Measurements from ENCODE around the gene ENDOG. TPM values are rescaled to one million over a fixed set of nuclear protein-coding genes. Genes with fewer than 3 reads are reported as not detected.
"Not testable (repeated sequence)": the region's sequence is repeated elsewhere in the genome, so short reads cannot be mapped to it uniquely, and the experiment has no call there.

Gene ENDOG
- total and polyA plus RNA-seq, 2 experiments from 2014 or later: 21.4 to 26.7 TPM

DNA sequence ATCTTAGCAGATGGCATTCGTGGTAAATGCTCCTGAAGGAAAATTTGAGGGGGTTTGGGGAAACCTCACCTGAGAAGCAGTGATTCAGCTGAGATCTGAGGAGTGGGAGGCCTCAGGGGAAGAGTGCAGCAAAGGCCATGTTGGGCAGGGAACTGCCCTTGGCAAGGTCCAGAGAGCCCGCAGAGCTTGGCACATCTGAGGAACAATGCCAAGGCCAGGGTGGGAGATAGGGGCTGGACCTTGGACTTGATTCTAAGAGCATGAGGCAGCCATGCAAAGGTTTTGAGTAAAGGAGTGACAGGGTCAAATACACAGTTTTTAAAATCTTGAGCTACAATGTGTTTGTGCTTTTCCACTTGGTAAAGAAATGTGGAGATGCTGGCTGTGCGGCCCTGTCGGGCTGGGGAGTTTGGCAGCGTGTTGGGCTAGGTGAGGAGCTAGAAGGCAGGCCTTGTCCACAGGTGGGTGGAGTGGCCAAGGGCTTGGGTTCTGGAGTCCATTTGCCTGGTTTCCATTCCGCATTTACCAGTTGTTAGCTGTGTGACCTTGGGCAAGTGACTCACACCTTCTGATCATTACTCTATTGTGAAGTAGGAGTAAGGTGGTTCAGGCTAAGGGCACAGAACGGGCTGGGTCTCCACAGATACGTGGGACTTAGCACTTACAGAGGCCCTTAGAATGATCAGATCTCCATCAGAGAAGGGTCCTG, 25.2 kb upstream of the ENDOG start:
- Histone ChIP-seq H3K27me3 (replicated peaks; ENCODE audit: insufficient read depth) (no peaks in the 10 kb centered on the region), H3K4me2 (ENCODE audit: unreplicated experiment) (no peak overlapping the region), H3K9ac (no peak overlapping the region), H3K4me1 (ENCODE audit: insufficient read depth) (peaks cover 4% of the 10 kb centered on the region), H3K79me2 (ENCODE audit: insufficient read depth) (peaks cover 19% of the 10 kb centered on the region), H4K20me1 (ENCODE audit: insufficient read depth) (no peaks in the 10 kb centered on the region), H2AFZ (no peak overlapping the region), H3K9me2 (ENCODE audit: insufficient read depth) (no peaks in the 10 kb centered on the region), H3K36me3 (ENCODE audit: low read depth) (no peaks in the 10 kb centered on the region; the same call in 1 of the 2 replicates), H3K4me3 (no peak overlapping the region), H3K9me3 (ENCODE audit: low read depth) (no peaks in the 10 kb centered on the region), H3K27ac (no peak overlapping the region), H3F3A (ENCODE audit: insufficient read depth) (no peaks in the 10 kb centered on the region)
- TF ChIP-seq EZH2 (IDR thresholded peaks at IDR 0.05; ENCODE audit: insufficient read depth, poor library complexity, severe bottlenecking) (no peak), EZH2phosphoT487 (IDR thresholded peaks at IDR 0.05; ENCODE audit: insufficient read depth, low read depth) (no peak)
- 84 to 85% methylated on average over 8 of the region's 8 CpGs for WGBS, 2 experiments (ENCODE audit: low coverage in 1 of 2, low lambda C conversion rate in 2 of 2, missing lambda C conversion rate in 2 of 2)
- in situ Hi-C loops (cut with MboI): no loop called here
- DNase-seq: no peak

- H3K9me2 ChIP-seq (ENCODE audit: insufficient read depth); H4K20me1 ChIP-seq (ENCODE audit: insufficient read depth); H2AFZ ChIP-seq; H3K4me3 ChIP-seq; H3K4me1 ChIP-seq (ENCODE audit: insufficient read depth); H3K4me2 ChIP-seq (ENCODE audit: unreplicated experiment); H3K27ac ChIP-seq; H3K9me3 ChIP-seq (ENCODE audit: low read depth); H3K27me3 ChIP-seq (replicated peaks; ENCODE audit: insufficient read depth); DNase-seq; H3K79me2 ChIP-seq (ENCODE audit: insufficient read depth); H3F3A ChIP-seq (ENCODE audit: insufficient read depth); H3K9ac ChIP-seq; H3K36me3 ChIP-seq (ENCODE audit: low read depth); in situ Hi-C loops (cut with MboI): not testable (repeated sequence)
- 44 to 47% methylated on average over 2 of the region's 2 CpGs for WGBS, 2 experiments (ENCODE audit: low coverage in 1 of 2, low lambda C conversion rate in 2 of 2, missing lambda C conversion rate in 2 of 2)
Observed at GRCh38 chr9:128794961-128795360, 23.3 kb upstream of the ENDOG start.

DNA sequence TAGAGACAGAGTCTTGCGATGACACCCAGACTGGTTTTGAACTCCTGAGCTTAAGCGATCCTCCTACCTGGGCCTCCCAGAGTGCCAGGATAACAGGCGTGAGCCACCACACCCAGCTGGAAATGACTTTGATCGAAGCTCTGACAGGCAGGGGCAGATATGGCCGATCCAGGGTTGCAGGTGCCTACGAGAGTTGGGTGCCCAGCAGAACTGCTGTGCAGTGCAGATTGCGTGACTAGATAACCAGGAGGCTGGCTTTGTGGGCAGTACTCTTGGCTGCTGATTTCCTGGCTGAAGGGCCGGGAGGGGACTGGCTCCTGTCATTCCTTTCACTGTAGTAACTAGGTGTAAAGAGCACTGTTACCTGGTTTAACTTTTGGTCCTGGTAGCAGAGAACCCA, 19.4 kb upstream of the ENDOG start:
- H3K79me2 ChIP-seq (ENCODE audit: insufficient read depth): 0 out of 2 replicates have a peak, but pooled peaks cover 5% of the 10 kb centered on the region
- DNase-seq: no peak
- in situ Hi-C loops (cut with MboI): no loop called here
- no peaks in the 10 kb centered on the region for H3K27me3 ChIP-seq (replicated peaks; ENCODE audit: insufficient read depth)
- H3F3A ChIP-seq (ENCODE audit: insufficient read depth): no peaks in the 10 kb centered on the region
- no peaks in the 10 kb centered on the region for H3K9me3 ChIP-seq (ENCODE audit: low read depth)
- no peak overlapping the region for H2AFZ ChIP-seq
- no peak overlapping the region for H3K4me2 ChIP-seq (ENCODE audit: unreplicated experiment)
- H4K20me1 ChIP-seq (ENCODE audit: insufficient read depth): no peaks in the 10 kb centered on the region
- no peak overlapping the region for H3K27ac ChIP-seq
- H3K4me1 ChIP-seq (ENCODE audit: insufficient read depth): no peaks in the 10 kb centered on the region
- no peak for TF ChIP-seq EZH2 (IDR thresholded peaks at IDR 0.05; ENCODE audit: insufficient read depth, poor library complexity, severe bottlenecking)
- H3K9me2 ChIP-seq (ENCODE audit: insufficient read depth): no peaks in the 10 kb centered on the region
- H3K9ac ChIP-seq: no peak overlapping the region
- H3K4me3 ChIP-seq: no peak overlapping the region
- 94 to 96% methylated on average over 7 to 8 of the region's 8 CpGs for WGBS, 2 experiments (ENCODE audit: low coverage in 1 of 2, low lambda C conversion rate in 2 of 2, missing lambda C conversion rate in 2 of 2)
- no peaks in the 10 kb centered on the region; the same call in 1 of the 2 replicates for H3K36me3 ChIP-seq (ENCODE audit: low read depth)

GRCh38 chr9:128800061-128800460, 18.2 kb upstream of the ENDOG start:
- Histone ChIP-seq H3K27me3 (replicated peaks; ENCODE audit: insufficient read depth) (no peaks in the 10 kb centered on the region), H3K36me3 (ENCODE audit: low read depth) (no peaks in the 10 kb centered on the region; the same call in 1 of the 2 replicates), H3K4me1 (ENCODE audit: insufficient read depth) (no peaks in the 10 kb centered on the region)

More at GRCh38 chr9:128800061-128800460, 18.2 kb upstream of the ENDOG start:
- 0 out of 2 replicates have a peak, but pooled peaks cover 5% of the 10 kb centered on the region for H3K79me2 ChIP-seq (ENCODE audit: insufficient read depth)
- TF ChIP-seq EZH2phosphoT487 (IDR thresholded peaks at IDR 0.05; ENCODE audit: insufficient read depth, low read depth): no peak
- TF ChIP-seq EZH2 (IDR thresholded peaks at IDR 0.05; ENCODE audit: insufficient read depth, poor library complexity, severe bottlenecking): no peak
- no peaks in the 10 kb centered on the region for H3F3A ChIP-seq (ENCODE audit: insufficient read depth)
- DNase-seq: no peak
- no peaks in the 10 kb centered on the region for H3K9me3 ChIP-seq (ENCODE audit: low read depth)
- no peaks in the 10 kb centered on the region for H3K9me2 ChIP-seq (ENCODE audit: insufficient read depth)
- 88 to 93% methylated on average over 7 of the region's 7 CpGs for WGBS, 2 experiments (ENCODE audit: low coverage in 1 of 2, low lambda C conversion rate in 2 of 2, missing lambda C conversion rate in 2 of 2)
- H3K9ac ChIP-seq: no peak overlapping the region
- H3K27ac ChIP-seq: no peak overlapping the region
- in situ Hi-C loops (cut with MboI): no loop called here
- no peak overlapping the region for H2AFZ ChIP-seq
- H4K20me1 ChIP-seq (ENCODE audit: insufficient read depth): no peaks in the 10 kb centered on the region
- no peak overlapping the region for H3K4me2 ChIP-seq (ENCODE audit: unreplicated experiment)
- H3K4me3 ChIP-seq: no peak overlapping the region

Measured in GM23248 (cell line).